Femur (tissue), 1 donor: Measurements from ENCODE around the gene MAP3K2.
A peak's percentile ranks its signal among the peaks of the same experiment; 100 is the strongest.

Experiments
- DNase-seq: peaks from one replicate; pipeline ENCODE4 v3.0.0-alpha.2; 2017

Gene MAP3K2

GRCh38 chr2:127406454-127406853 lies 18.7 kb upstream of the MAP3K2 start:
- no peak for DNase-seq

- no peak for DNase-seq
These were observed 17.5 kb upstream of the MAP3K2 start for GRCh38 chr2:127405255-127405610.

- no peak for DNase-seq
These were observed 16.9 kb upstream of the MAP3K2 start for GRCh38 chr2:127404466-127405254.

GRCh38 chr2:127403460-127403859 lies 15.7 kb upstream of the MAP3K2 start:
- DNase-seq, result no peak

GRCh38 chr2:127401757-127402695 lies 14.3 kb upstream of the MAP3K2 start:
- DNase-seq, result no peak

GRCh38 chr2:127400897-127401756 lies 13.4 kb upstream of the MAP3K2 start:
- peak; percentile 80 for DNase-seq

GRCh38 chr2:127400533-127400896 lies 12.7 kb upstream of the MAP3K2 start:
- DNase-seq, result no peak

- DNase-seq, result peak; percentile 85
These were observed 10.4 kb upstream of the MAP3K2 start for GRCh38 chr2:127398239-127398590.

- no peak for DNase-seq
These were observed 9.9 kb upstream of the MAP3K2 start for GRCh38 chr2:127397568-127398238.

- no peak for DNase-seq
These were observed 6.7 kb upstream of the MAP3K2 start for GRCh38 chr2:127394492-127394891.

GRCh38 chr2:127392828-127393578 lies 5.2 kb upstream of the MAP3K2 start:
- no peak for DNase-seq

- DNase-seq, result no peak
These were observed 4.5 kb upstream of the MAP3K2 start for GRCh38 chr2:127392133-127392827.

GRCh38 chr2:127389778-127390435 lies 2.1 kb upstream of the MAP3K2 start:
- no peak for DNase-seq

- no peak for DNase-seq
These were observed 819 bp upstream of the MAP3K2 start for GRCh38 chr2:127388423-127389164.

- DNase-seq, result peak; percentile 93
These were observed 766 bp downstream of the MAP3K2 start for GRCh38 chr2:127386764-127387654.

- no peak for DNase-seq
These were observed 1.5 kb downstream of the MAP3K2 start for GRCh38 chr2:127386246-127386645.

- DNase-seq, result no peak
These were observed 3.2 kb downstream of the MAP3K2 start for GRCh38 chr2:127384529-127384928.

GRCh38 chr2:127382831-127383230 lies 4.9 kb downstream of the MAP3K2 start:
- DNase-seq, result no peak

- no peak for DNase-seq
These were observed 6.0 kb downstream of the MAP3K2 start for GRCh38 chr2:127381762-127382161.
